Measurements from ENCODE around the gene EFHC1.
A peak's percentile ranks its signal among the peaks of the same experiment; 100 is the strongest.
"Not testable (repeated sequence)": the region's sequence is repeated elsewhere in the genome, so short reads cannot be mapped to it uniquely, and the experiment has no call there.

The EFHC1 gene

DNA sequence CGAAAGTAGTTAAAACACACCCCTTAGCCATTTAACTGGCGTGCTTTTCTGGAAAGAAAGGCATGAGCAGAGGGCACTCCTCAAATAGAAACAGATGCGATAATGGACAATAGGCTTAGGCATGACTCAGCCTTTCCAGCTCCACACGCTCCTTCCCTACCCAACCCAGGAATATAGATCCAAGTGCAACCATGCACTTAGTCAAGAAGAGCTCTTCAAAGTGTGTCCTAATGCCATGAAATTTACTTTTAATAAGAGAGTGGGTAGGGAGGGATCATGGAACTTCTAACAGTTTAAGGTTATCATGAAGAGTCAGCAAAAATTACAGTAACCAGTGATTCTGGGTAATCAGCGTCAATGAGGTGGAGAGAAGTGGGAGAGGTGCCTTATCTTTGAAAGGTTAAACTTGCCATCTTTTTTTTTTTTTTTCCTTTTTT lies 2.4 kb upstream of the EFHC1 start:
- H4K20me1 ChIP-seq: no peaks in the 10 kb centered on the region
- H3K4me1 ChIP-seq: peaks cover 29 to 62% (median 50%) of the 10 kb centered on the region in 10 experiments
- H3K27ac ChIP-seq: peak overlapping the region in 5 of 11 experiments; percentile 3 to 44 (median 35); a peak in 6 of 22 replicates

DNA sequence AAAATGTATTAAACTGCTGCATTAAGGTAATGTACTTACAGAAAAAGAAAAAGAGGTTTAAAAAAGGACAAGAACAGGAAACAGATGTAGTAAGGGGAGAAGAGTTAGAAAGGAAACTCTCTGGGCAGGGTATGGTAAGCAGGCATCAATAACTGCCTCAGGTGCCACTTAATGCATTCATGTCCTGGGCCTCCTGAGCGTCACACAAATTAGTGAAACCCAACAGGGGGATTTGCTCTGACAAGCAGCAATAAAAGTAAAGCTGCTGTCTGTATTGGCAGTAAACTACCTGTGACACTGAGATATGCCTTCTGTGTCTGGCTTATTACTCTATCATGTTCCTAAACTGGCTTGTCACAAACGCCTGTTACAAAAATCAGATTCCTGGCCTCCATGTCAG lies 1.5 kb upstream of the EFHC1 start:
- Histone ChIP-seq H3K4me1 (peaks cover 29 to 62% (median 50%) of the 10 kb centered on the region in 10 experiments), H3K36me3 (no peaks in the 10 kb centered on the region), H3K4me2 (peak overlapping the region in 9 of 11 experiments; percentile 47 to 98 (median 94); a peak in 14 of 22 replicates), H3K4me3 (no peak overlapping the region), H4K20me1 (no peaks in the 10 kb centered on the region), H3K27me3 (no peaks in the 10 kb centered on the region), H3K9ac (peak overlapping the region in 6 of 11 experiments; percentile 16 to 89 (median 66); a peak in 8 of 22 replicates), H3K27ac (peak overlapping the region in 2 of 11 experiments; percentile 10 to 86; a peak in 1 of 22 replicates), H3K9me3 (replicated peaks in 1 of 11) (no peaks in the 10 kb centered on the region)
- no peak for TF ChIP-seq Cebpa-rat (IDR thresholded peaks at IDR 0.05)

More for the DNA sequence above, 2.4 kb upstream of the EFHC1 start:
- Histone ChIP-seq H3K36me3 (no peaks in the 10 kb centered on the region), H3K27me3 (no peaks in the 10 kb centered on the region), H3K9me3 (replicated peaks in 1 of 11) (no peaks in the 10 kb centered on the region), H3K4me3 (no peak overlapping the region), H3K9ac (peak overlapping the region in 4 of 11 experiments; percentile 4 to 44 (median 18); a peak in 5 of 22 replicates), H3K4me2 (peak overlapping the region in 10 of 11 experiments; percentile 4 to 95 (median 48); a peak in 11 of 22 replicates)
- no peak for TF ChIP-seq Cebpa-rat (IDR thresholded peaks at IDR 0.05)

DNA sequence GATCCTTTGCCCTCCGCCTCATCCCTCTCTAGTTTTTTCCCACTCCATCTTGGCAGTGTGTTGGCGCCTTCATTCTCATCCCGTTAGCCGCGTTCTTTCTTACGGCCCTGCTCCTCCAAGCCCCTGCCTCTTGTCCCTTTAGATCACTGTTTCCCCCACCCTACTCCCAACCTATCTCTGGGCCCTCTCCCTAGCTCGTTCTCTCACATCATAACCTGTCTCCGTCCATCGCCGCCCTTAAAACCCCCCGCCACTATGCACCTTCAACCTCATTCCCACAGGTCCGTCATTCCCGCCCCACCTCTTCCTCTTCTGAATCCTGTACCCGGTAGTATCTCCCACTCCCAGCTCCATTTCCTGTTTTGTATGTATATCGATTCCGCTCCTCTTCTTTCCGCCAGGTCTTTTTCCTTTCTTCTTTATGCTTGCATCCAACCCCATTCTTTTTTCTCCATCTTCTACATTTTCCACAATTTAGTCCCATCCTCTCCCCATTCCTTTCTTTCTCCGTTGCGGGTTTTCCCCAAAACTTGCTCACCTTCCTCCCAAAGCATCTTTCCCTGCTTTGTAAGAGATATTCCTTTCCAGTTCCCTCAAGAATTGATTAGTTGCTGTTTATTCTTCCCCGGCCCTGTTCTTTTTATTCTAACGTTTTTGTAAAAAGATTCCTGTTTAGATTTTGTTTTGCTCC lies 671 bp downstream of the EFHC1 start:
- Histone ChIP-seq H3K4me2 (peak overlapping the region; percentile 88 to 98 (median 95)), H3K9me3 (replicated peaks in 1 of 11) (no peaks in the 10 kb centered on the region), H3K36me3 (peaks cover 0 to 6% (median 0%) of the 10 kb centered on the region in 11 experiments; a peak in 1 of 22 replicates), H3K9ac (peak overlapping the region; percentile 64 to 89 (median 83)), H3K27me3 (no peaks in the 10 kb centered on the region), H4K20me1 (no peaks in the 10 kb centered on the region), H3K27ac (peak overlapping the region in 10 of 11 experiments; percentile 27 to 92 (median 84); a peak in 15 of 22 replicates), H3K4me1 (peaks cover 41 to 70% (median 52%) of the 10 kb centered on the region in 10 experiments), H3K4me3 (peak overlapping the region; percentile 66 to 87 (median 81))
- TF ChIP-seq Cebpa-rat (IDR thresholded peaks at IDR 0.05): no peak

DNA sequence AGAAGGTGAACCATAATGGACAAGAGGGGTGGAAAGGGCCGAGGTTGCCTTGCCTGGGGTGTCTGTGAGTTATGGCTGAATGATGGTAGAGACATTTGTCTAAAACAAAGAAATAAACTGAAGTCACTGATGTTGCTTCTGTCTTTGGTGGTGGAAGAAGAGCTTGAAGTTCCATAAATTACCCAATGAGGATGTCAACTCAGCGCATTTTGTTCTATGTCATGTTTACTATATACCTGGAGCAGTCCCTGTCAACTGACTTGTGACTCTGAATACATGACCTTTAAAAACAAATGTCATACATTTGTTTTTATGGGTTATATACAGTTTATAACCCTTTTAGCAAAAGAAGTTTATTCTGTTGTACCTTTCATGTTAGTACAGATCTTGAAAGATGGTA lies 2.0 kb downstream of the EFHC1 start:
- Histone ChIP-seq H3K4me1 (peaks cover 34 to 57% (median 43%) of the 10 kb centered on the region in 10 experiments), H3K9me3 (replicated peaks in 1 of 11) (no peaks in the 10 kb centered on the region), H3K4me3 (no peak overlapping the region), H3K9ac (no peak overlapping the region), H3K27ac (no peak overlapping the region), H3K4me2 (peak overlapping the region in 1 of 11 experiments; percentile 95; a peak in 1 of 22 replicates), H4K20me1 (no peaks in the 10 kb centered on the region), H3K27me3 (no peaks in the 10 kb centered on the region), H3K36me3 (peaks cover 0 to 6% (median 0%) of the 10 kb centered on the region in 11 experiments; a peak in 2 of 22 replicates)
- no peak for TF ChIP-seq Cebpa-rat (IDR thresholded peaks at IDR 0.05)

DNA sequence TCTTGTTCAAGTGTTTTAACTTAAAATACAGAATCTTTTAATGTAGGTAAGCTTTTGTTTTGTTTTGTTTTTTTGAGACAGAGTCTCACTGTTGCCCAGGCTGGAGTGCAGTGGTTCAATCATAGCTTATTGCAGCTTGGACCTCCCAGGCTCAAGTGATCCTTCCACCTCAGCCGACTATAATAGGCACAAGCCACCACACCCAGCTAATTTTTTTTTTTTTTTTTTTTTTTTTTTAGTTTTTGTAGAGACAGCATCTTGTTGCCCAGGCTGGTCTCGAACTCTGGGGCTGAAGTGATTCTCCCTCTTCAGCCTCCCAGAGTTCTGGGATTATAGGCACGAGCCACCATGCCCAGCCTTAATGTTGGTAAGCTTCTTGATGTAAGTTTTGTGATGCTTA lies 3.3 kb downstream of the EFHC1 start:
- Histone ChIP-seq H4K20me1 (no peaks in the 10 kb centered on the region), H3K4me2 (no peak overlapping the region), H3K4me3 (no peak overlapping the region), H3K27me3 (no peaks in the 10 kb centered on the region), H3K9me3 (replicated peaks in 1 of 11) (peaks cover 0 to 1% (median 0%) of the 10 kb centered on the region in 11 experiments; a peak in 1 of 22 replicates), H3K36me3 (peaks cover 0 to 7% (median 0%) of the 10 kb centered on the region in 11 experiments; a peak in 3 of 22 replicates), H3K9ac (no peak overlapping the region), H3K27ac (no peak overlapping the region), H3K4me1 (peaks cover 25 to 45% (median 36%) of the 10 kb centered on the region in 10 experiments)
- TF ChIP-seq Cebpa-rat (IDR thresholded peaks at IDR 0.05): no peak

DNA sequence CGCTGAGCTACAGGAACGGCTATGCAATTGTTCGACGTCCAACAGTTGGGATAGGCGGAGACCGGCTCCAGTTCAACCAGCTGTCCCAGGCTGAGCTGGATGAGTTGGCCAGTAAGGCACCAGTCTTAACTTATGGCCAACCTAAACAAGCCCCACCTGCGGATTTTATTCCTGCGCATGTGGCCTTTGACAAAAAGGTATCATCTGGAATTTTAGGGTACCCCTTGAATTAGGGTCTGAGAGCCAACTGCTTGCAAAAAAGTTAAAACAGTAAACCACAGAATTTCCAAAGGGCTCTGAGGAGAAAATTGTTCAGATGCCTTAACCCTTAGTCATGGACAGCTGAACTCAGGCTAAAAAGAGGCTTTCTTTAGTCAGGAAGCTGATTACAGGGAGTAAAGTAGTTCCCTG lies 3.8 kb downstream of the EFHC1 start:
- H3K4me3 ChIP-seq: no peak overlapping the region
- H3K27ac ChIP-seq: no peak overlapping the region
- no peak overlapping the region for H3K9ac ChIP-seq
- no peaks in the 10 kb centered on the region for H4K20me1 ChIP-seq
- H3K9me3 ChIP-seq (replicated peaks in 1 of 11): peaks cover 0 to 7% (median 0%) of the 10 kb centered on the region in 11 experiments; a peak in 5 of 22 replicates
- H3K4me1 ChIP-seq: peaks cover 21 to 40% (median 31%) of the 10 kb centered on the region in 10 experiments
- H3K36me3 ChIP-seq: peaks cover 0 to 11% (median 0%) of the 10 kb centered on the region in 11 experiments; a peak in 3 of 22 replicates
- no peak for TF ChIP-seq Cebpa-rat (IDR thresholded peaks at IDR 0.05)
- no peaks in the 10 kb centered on the region for H3K27me3 ChIP-seq
- H3K4me2 ChIP-seq: peak overlapping the region in 5 of 11 experiments; percentile 4 to 24 (median 13); a peak in 3 of 22 replicates

DNA sequence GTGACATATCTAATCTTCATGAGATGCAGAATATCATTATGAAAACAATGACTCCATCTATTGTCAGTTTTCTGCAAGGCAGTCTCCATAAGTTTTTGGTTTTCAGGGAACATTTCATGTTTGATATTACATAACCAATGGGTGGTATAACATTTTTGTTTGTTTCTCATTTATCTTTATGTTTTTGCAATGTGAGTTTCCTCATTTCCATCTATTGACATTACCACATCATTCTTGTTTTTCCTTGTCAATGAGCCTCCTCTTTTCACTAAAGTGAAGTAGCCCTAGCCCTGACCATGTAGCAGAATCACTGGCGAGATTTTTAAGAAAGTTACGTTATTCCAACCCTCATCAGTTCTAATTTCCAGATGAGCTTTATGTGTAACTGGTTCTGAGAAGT lies 4.4 kb downstream of the EFHC1 start:
- Histone ChIP-seq H3K4me2 (peak overlapping the region in 5 of 11 experiments; percentile 1 to 15 (median 12); a peak in 4 of 22 replicates), H3K27ac (no peak overlapping the region), H3K9me3 (replicated peaks in 1 of 11) (peaks cover 0 to 12% (median 5%) of the 10 kb centered on the region in 11 experiments; a peak in 10 of 22 replicates), H4K20me1 (no peaks in the 10 kb centered on the region), H3K36me3 (peaks cover 0 to 15% (median 0%) of the 10 kb centered on the region in 11 experiments; a peak in 4 of 22 replicates), H3K4me1 (peaks cover 16 to 35% (median 26%) of the 10 kb centered on the region in 10 experiments), H3K9ac (no peak overlapping the region), H3K4me3 (no peak overlapping the region), H3K27me3 (no peaks in the 10 kb centered on the region)
- no peak for TF ChIP-seq Cebpa-rat (IDR thresholded peaks at IDR 0.05)

DNA sequence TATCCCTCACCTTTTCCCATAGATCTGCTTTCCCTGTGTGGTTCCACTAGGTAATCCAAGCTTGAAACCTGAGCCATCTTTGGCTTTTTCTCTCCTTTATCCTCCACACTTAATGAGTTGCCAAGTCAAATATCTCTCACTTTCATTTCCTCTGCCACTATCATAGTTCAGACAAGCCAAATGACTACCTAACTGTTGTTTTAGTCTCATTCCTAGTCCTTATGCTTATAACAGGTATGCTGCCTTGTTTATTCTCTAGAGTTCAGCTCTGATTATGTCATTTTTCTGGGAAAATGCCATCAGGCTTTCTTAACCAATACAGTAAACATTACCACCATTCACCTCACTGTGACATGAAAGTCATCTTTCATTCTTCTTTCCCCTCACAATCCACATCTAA lies 6.5 kb downstream of the EFHC1 start:
- H3K27me3 ChIP-seq: no peaks in the 10 kb centered on the region
- peak overlapping the region in 1 of 11 experiments; percentile 31; a peak in 1 of 22 replicates for H3K4me2 ChIP-seq
- peaks cover 1 to 24% (median 10%) of the 10 kb centered on the region in 10 experiments; a peak in 15 of 20 replicates for H3K4me1 ChIP-seq
- H3K36me3 ChIP-seq: peaks cover 0 to 22% (median 5%) of the 10 kb centered on the region in 11 experiments; a peak in 9 of 22 replicates
- H3K9ac ChIP-seq: no peak overlapping the region
- H3K4me3 ChIP-seq: no peak overlapping the region
- no peaks in the 10 kb centered on the region for H4K20me1 ChIP-seq
- peaks cover 0 to 21% (median 15%) of the 10 kb centered on the region in 11 experiments; a peak in 12 of 22 replicates for H3K9me3 ChIP-seq (replicated peaks in 1 of 11)
- no peak overlapping the region for H3K27ac ChIP-seq
- TF ChIP-seq Cebpa-rat (IDR thresholded peaks at IDR 0.05): no peak

DNA sequence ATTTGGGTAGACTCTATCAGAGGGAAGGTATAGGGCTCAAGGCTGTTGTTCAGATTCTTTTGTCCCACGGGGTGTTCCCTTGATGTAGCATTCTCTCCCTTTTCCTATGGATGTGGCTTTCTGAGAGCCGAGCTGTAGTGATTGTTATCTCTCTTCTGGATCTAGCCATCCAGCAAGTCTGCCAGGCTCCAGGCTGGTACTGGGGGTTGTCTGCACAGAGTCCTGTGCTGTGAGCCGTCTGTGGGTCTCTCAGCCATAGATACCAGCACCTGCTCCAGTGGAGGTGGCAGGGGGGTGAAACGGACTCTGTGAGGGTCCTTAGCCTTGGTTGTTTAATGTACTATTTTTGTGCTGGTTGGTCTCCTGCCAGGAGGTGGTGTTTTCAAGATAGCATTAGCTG lies 13.2 kb downstream of the EFHC1 start:
- not testable (repeated sequence) for H3K9ac ChIP-seq, H4K20me1 ChIP-seq, H3K27me3 ChIP-seq, H3K27ac ChIP-seq, H3K4me3 ChIP-seq
- Histone ChIP-seq H3K4me1 (peaks cover 0 to 11% (median 4%) of the 10 kb centered on the region in 10 experiments; a peak in 9 of 20 replicates), H3K36me3 (peaks cover 0 to 40% (median 16%) of the 10 kb centered on the region in 11 experiments; a peak in 13 of 22 replicates), H3K4me2 (peak overlapping the region in 6 of 11 experiments; percentile 12 to 50 (median 29); a peak in 8 of 22 replicates), H3K9me3 (replicated peaks in 1 of 11) (peaks cover 5 to 33% (median 15%) of the 10 kb centered on the region in 11 experiments; a peak in 15 of 22 replicates)
